Small intestine (tissue), 7 donors: Measurements from ENCODE around the gene KLHL18. TPM values are rescaled to one million over a fixed set of nuclear protein-coding genes. Genes with fewer than 3 reads are reported as not detected.
"Not testable (repeated sequence)": the region's sequence is repeated elsewhere in the genome, so short reads cannot be mapped to it uniquely, and the experiment has no call there.

Experiments
- DNase-seq, 2 donors: peaks; one replicate each; pipeline versions ENCODE4 v3.0.0 to v3.0.0-alpha.2; 2013
- FAIRE-seq: peaks from 2 replicates; lab custom pipeline; 2012; peaks lifted over from hg19 to GRCh38; lab: Jason Lieb, UNC
- H3K27ac ChIP-seq, 3 donors: one replicate each; pipeline ENCODE4 v1.5.1; 2013; ENCODE audit warnings: low read length in 2 of 3, mild to moderate bottlenecking in 2 of 3, control low read depth in 1 of 3, inconsistent platforms in 1 of 3, low read depth in 1 of 3, moderate library complexity in 1 of 3
- H3K27me3 ChIP-seq, 3 donors: one replicate each; pipeline ENCODE4 v1.6.1; 2013; ENCODE audit warnings: low read length in 3 of 3, inconsistent platforms in 1 of 3; ENCODE audit not compliant: control insufficient read depth in 3 of 3, insufficient read depth in 3 of 3
- H3K36me3 ChIP-seq, 3 donors: one replicate each; pipeline ENCODE4 v1.6.1; 2013; ENCODE audit warnings: low read length in 3 of 3, inconsistent platforms in 1 of 3, low read depth in 1 of 3, mild to moderate bottlenecking in 1 of 3, moderate library complexity in 1 of 3; ENCODE audit not compliant: control insufficient read depth in 3 of 3, insufficient read depth in 2 of 3
- H3K4me1 ChIP-seq, 3 donors: one replicate each; pipeline ENCODE4 v1.6.1; 2013; ENCODE audit warnings: low read length in 2 of 3, inconsistent platforms in 1 of 3, low read depth in 1 of 3, mild to moderate bottlenecking in 1 of 3, moderate library complexity in 1 of 3; ENCODE audit not compliant: control insufficient read depth in 3 of 3, insufficient read depth in 2 of 3
- H3K4me3 ChIP-seq, 3 donors: one replicate each; pipeline ENCODE4 v1.5.1; 2013; ENCODE audit warnings: low read length in 3 of 3, control low read depth in 1 of 3, inconsistent platforms in 1 of 3, low read depth in 1 of 3, mild to moderate bottlenecking in 1 of 3, moderate library complexity in 1 of 3
- H3K9me3 ChIP-seq, 2 donors: one replicate each; pipeline ENCODE4 v1.6.1; 2013; ENCODE audit warnings: low read depth in 1 of 2, low read length in 1 of 2; ENCODE audit not compliant: control insufficient read depth in 2 of 2, insufficient read depth in 1 of 2
- WGBS, 3 donors: extraction: QIAGEN DNeasy Blood & Tissue Kit; methylation state at CpG; one replicate each; pipeline ENCODE4 v1.1.7; 2013; 5-methylcytosine and 5-hydroxymethylcytosine counted together
- polyA plus RNA-seq, 4 donors: library from polyadenylated mRNA; stranded (reverse) in 3 of 4; unstranded in 1 of 4; fragments of 200-250 nt in 3 of 4; fragments of 120-200 nt in 1 of 4; gene quantifications; one replicate each; pipeline versions ENCODE4 v1.2.1 to v1.2.3, GENCODE V29; 2013
- donor health status: healthy with polysubstance abuse.
- donor health status: control.
- donor health status: control.
- donor health status: Bipolar disorder and iron deficiency.
- donor health status: healthy.

The KLHL18 gene
- polyA plus RNA-seq, 4 donors = 8.8 to 23.3 (median 17.6) TPM

DNA sequence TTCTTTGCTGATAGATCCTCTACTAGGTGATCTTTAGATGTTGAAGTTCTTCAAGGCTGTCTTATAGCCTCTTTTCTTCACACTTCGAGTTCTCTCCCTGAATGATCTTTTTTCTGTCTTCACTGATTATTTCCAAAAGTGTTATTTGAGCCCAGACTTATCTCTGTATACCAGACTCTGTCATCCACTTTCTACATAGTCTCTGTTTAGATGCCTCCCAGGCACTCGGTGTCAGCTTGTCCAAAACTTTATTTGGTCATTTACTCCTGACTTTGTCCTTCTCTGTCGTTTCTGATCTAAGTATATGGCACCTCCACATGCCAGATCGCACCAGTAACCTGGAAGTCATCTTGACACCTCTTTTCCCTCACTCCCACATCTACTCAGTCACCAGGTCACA, 27.6 kb downstream of the KLHL18 start:
- FAIRE-seq (no peak), DNase-seq (no peak)
- Histone ChIP-seq H3K4me3 (no peak overlapping the region), H3K4me1 (no peaks in the 10 kb centered on the region), H3K36me3 (peaks cover 0 to 5% (median 0%) of the 10 kb centered on the region in 3 donors), H3K27me3 (no peaks in the 10 kb centered on the region), H3K27ac (no peak overlapping the region), H3K9me3 (no peaks in the 10 kb centered on the region)
- 93 to 97% (median 94%) methylated on average over 4 of the region's 4 CpGs for WGBS, 3 donors

DNA sequence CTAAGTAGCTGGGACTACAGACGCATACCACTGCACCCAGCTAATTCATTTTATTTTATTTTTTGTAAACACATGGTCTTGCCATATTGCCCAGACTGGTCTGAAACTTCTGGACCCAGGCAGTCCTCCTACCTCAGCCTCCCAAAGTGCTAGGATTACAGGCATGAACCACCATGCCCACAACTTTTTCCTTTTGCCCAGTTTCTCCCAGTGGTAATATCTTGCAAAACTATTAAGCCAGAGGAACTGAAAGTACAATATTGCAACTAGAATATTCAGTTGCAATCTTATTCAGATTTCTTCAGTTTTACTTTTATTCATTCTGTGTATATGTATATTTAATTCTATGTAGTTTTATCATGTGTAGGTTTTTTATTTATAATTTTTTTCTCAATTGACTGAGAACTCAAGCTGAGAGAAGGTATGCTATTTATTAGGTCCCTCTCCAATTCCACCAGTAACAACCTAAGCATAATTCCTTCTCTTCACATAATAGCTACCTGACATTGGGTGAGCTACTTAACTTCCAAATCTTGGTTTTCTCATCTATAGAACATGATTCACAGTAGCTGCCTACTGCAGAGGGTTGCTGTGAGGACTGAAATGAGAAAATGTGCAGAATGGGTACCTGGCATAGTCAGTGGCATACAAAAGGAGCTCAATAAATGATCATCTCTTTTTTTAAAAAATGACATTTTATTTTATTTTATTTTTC, 30.8 kb downstream of the KLHL18 start:
- H3K9me3 ChIP-seq = no peaks in the 10 kb centered on the region
- DNase-seq (no peak), FAIRE-seq (no peak)
- no peak overlapping the region for H3K27ac ChIP-seq
- WGBS, 3 donors = 89 to 98% (median 94%) methylated on average over 1 of the region's 1 CpG
- H3K4me3 ChIP-seq = no peak overlapping the region
- no peaks in the 10 kb centered on the region for H3K4me1 ChIP-seq
- H3K27me3 ChIP-seq = no peaks in the 10 kb centered on the region
- H3K36me3 ChIP-seq = peaks cover 0 to 7% (median 0%) of the 10 kb centered on the region in 3 donors

- Histone ChIP-seq H3K9me3 (no peaks in the 10 kb centered on the region), H3K4me3 (no peak overlapping the region), H3K27me3 (no peaks in the 10 kb centered on the region), H3K4me1 (no peaks in the 10 kb centered on the region), H3K27ac (no peak overlapping the region), H3K36me3 (peaks cover 0 to 7% (median 0%) of the 10 kb centered on the region in 3 donors)
- WGBS, 3 donors = 92 to 96% (median 95%) methylated on average over 8 of the region's 8 CpGs
- no peak for DNase-seq
- no peak for FAIRE-seq
These were observed 31.5 kb downstream of the KLHL18 start for GRCh38 chr3:47314056-47314764.

DNA sequence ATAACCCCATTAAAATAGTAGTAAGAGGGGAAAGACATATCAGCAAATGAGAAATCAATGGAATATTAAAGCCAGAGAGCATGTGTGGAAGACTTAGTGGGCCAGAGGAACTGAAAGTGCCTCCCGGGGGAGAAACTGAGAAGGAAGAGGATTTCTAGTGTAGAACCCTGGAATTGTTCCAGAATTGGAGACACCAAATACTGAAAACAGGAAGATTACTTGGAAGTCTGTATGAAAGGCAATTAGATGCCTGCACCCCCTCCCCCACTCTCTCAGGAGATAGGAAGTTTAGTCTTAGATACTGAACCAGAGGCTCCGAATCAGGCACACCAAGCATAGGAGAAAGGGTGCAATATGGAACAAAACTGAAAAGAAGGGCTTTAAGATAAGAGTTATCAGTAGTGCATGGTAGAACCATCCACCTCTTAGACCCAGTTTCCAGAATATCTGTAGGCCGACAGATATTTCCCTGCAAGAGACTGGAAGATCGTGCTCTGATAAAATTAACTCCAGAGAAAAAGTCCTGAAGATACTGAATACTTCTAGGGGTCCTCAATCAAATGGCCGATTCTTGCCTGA, 32.4 kb downstream of the KLHL18 start:
- Histone ChIP-seq H3K27ac (no peak overlapping the region), H3K4me1 (no peaks in the 10 kb centered on the region), H3K4me3 (no peak overlapping the region), H3K9me3 (no peaks in the 10 kb centered on the region), H3K36me3 (peaks cover 0 to 13% (median 0%) of the 10 kb centered on the region in 3 donors), H3K27me3 (no peaks in the 10 kb centered on the region)
- DNase-seq = no peak
- 80 to 88% (median 87%) methylated on average over 5 of the region's 5 CpGs for WGBS, 3 donors
- FAIRE-seq = no peak

DNA sequence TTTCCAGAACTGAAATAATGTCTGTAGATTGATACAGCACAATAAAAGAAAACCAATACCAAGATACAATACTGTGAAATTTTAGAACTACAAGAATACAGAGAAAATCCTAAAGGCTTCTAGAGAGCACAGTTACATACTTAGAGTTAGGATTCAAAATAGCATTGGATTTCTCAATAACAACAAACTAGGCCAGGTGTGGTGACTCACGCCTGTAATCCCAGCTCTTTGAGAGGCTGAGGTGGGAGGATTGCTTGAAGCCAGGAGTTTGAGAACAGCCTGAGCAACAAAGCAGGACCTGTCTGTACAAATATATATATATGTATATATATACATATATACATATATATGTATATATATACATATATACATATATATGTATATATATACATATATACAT, 33.4 kb downstream of the KLHL18 start:
- WGBS, 3 donors = 88 to 95% (median 91%) methylated on average over 1 of the region's 1 CpG
- FAIRE-seq, DNase-seq, H3K27ac ChIP-seq, H3K4me1 ChIP-seq, H3K27me3 ChIP-seq, H3K4me3 ChIP-seq, H3K9me3 ChIP-seq: not testable (repeated sequence)
- H3K36me3 ChIP-seq = peaks cover 0 to 20% (median 4%) of the 10 kb centered on the region in 3 donors

DNA sequence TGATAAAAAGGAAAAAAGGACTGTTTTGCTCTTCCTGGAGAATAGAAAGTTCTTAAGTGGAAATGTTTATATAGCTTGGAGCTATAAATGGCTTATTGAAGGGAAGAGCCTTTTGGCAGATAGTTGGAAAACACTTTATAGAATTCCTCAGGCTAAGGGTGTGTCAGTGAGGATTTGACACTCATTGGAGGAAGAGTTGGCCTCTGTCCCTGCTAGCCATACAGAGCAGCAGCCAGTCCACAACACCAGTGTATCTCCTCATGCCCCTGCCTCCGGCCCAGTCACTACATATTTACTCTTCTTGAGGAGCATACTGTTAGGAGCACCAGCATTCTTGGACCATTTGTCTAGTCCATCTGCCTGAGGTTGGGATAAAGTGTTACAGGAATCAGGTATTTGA, 36.2 kb downstream of the KLHL18 start:
- no peak for FAIRE-seq
- H3K9me3 ChIP-seq = no peaks in the 10 kb centered on the region
- DNase-seq = no peak
- no peaks in the 10 kb centered on the region for H3K4me1 ChIP-seq
- WGBS, 3 donors = 60 to 94% (median 79%) methylated on average over 1 of the region's 1 CpG
- no peak overlapping the region for H3K27ac ChIP-seq
- no peak overlapping the region for H3K4me3 ChIP-seq
- H3K36me3 ChIP-seq = peaks cover 9 to 40% (median 11%) of the 10 kb centered on the region in 3 donors
- no peaks in the 10 kb centered on the region for H3K27me3 ChIP-seq

- 47 to 50% (median 49%) methylated on average over 2 of the region's 2 CpGs for WGBS, 3 donors
- Histone ChIP-seq H3K4me3 (no peak overlapping the region), H3K9me3 (no peaks in the 10 kb centered on the region), H3K4me1 (no peaks in the 10 kb centered on the region), H3K27me3 (no peaks in the 10 kb centered on the region), H3K36me3 (peaks cover 9 to 46% (median 12%) of the 10 kb centered on the region in 3 donors), H3K27ac (no peak overlapping the region)
- no peak for DNase-seq
- no peak for FAIRE-seq
These were observed 37.2 kb downstream of the KLHL18 start for GRCh38 chr3:47319956-47320355.

- no peaks in the 10 kb centered on the region for H3K9me3 ChIP-seq
- FAIRE-seq (no peak), DNase-seq (no peak)
- no peaks in the 10 kb centered on the region for H3K27me3 ChIP-seq
- 78 to 81% (median 80%) methylated on average over 8 of the region's 8 CpGs for WGBS, 3 donors
- no peaks in the 10 kb centered on the region for H3K4me1 ChIP-seq
- H3K36me3 ChIP-seq = peaks cover 11 to 49% (median 14%) of the 10 kb centered on the region in 3 donors
- H3K27ac ChIP-seq = no peak overlapping the region
- H3K4me3 ChIP-seq = no peak overlapping the region
These were observed 40.9 kb downstream of the KLHL18 start for GRCh38 chr3:47323431-47324277.
